SK-N-MC (cell line): ENCODE results near the gene RAB11FIP3.

ENCODE experiments used
- DNase-seq: peaks from one replicate; pipeline ENCODE4 v3.0.0-alpha.2; 2011; ENCODE audit warnings: low read depth, low spot score
- H3K27ac ChIP-seq: fragments of 200-600 bp; sonication (generic); 2 replicates; pipeline ENCODE4 v1.5.1; 2016; ENCODE audit warnings: mixed run types
- H3K36me3 ChIP-seq: fragments of 200-600 bp; sonication (generic); 2 replicates; pipeline ENCODE4 v1.6.1; 2017; ENCODE audit warnings: antibody characterized with exemption, low read length, mixed read lengths; ENCODE audit not compliant: insufficient read depth
- H3K4me3 ChIP-seq: fragments of 200-600 bp; sonication (generic); 2 replicates; pipeline ENCODE4 v1.5.1; 2016
- H3K9ac ChIP-seq: fragments of 200-600 bp; sonication (generic); 2 replicates; pipeline ENCODE4 v1.8.0; 2017; ENCODE audit warnings: mixed run types, mixed read lengths; ENCODE audit not compliant: insufficient read length
- H3K9me3 ChIP-seq: fragments of 200-600 bp; sonication (generic); 2 replicates; pipeline ENCODE4 v1.6.1; 2017; ENCODE audit warnings: low read depth, mild to moderate bottlenecking, antibody characterized with exemption, low read length, moderate library complexity, mixed read lengths
- EZH2 ChIP-seq: fragments of 200-600 bp; sonication (generic); IDR thresholded peaks from one replicate; pipeline ENCODE4 v1.6.1; 2017; ENCODE audit warnings: antibody characterized with exemption
- FOXP2 ChIP-seq: optimal IDR thresholded peaks from 2 replicates; pipeline ENCODE3; 2011; ENCODE audit warnings: mild to moderate bottlenecking, moderate library complexity; ENCODE audit not compliant: insufficient read depth; ENCODE audit errors: extremely low read length, control extremely low read depth
- POLR2AphosphoS5 ChIP-seq: IDR thresholded peaks from 2 replicates; pipeline ENCODE4 v1.6.1; 2012; ENCODE audit warnings: mild to moderate bottlenecking, low read depth, low read length, borderline replicate concordance

The RAB11FIP3 gene

GRCh38 chr16:558298-559020 is 133.0 kb downstream of the RAB11FIP3 start:
- H3K4me3 ChIP-seq: no peak overlapping the region

GRCh38 chr16:559021-559380 is 133.6 kb downstream of the RAB11FIP3 start:
- H3K4me3 ChIP-seq: no peak overlapping the region
- H3K9me3 ChIP-seq: no peaks in the 10 kb centered on the region
- no peaks in the 10 kb centered on the region for H3K36me3 ChIP-seq
- TF ChIP-seq FOXP2: no peak
- no peak for TF ChIP-seq POLR2AphosphoS5
- H3K9ac ChIP-seq: no peak overlapping the region
- DNase-seq: no peak
- H3K27ac ChIP-seq: no peak overlapping the region

More at GRCh38 chr16:558298-559020, 133.0 kb downstream of the RAB11FIP3 start:
- Histone ChIP-seq H3K27ac (no peak overlapping the region), H3K9me3 (no peaks in the 10 kb centered on the region), H3K36me3 (no peaks in the 10 kb centered on the region), H3K9ac (no peak overlapping the region)
- no peak for DNase-seq
- TF ChIP-seq FOXP2 (no peak), POLR2AphosphoS5 (no peak), EZH2 (no peak)

- no peak overlapping the region for H3K4me3 ChIP-seq
- DNase-seq: no peak
- H3K9me3 ChIP-seq: no peaks in the 10 kb centered on the region
- H3K9ac ChIP-seq: no peak overlapping the region
- no peak overlapping the region for H3K27ac ChIP-seq
- peak; percentile 82 for TF ChIP-seq EZH2
- no peak for TF ChIP-seq POLR2AphosphoS5
- no peak for TF ChIP-seq FOXP2
- H3K36me3 ChIP-seq: no peaks in the 10 kb centered on the region
These were observed 134.2 kb downstream of the RAB11FIP3 start for GRCh38 chr16:559411-560203.

DNA sequence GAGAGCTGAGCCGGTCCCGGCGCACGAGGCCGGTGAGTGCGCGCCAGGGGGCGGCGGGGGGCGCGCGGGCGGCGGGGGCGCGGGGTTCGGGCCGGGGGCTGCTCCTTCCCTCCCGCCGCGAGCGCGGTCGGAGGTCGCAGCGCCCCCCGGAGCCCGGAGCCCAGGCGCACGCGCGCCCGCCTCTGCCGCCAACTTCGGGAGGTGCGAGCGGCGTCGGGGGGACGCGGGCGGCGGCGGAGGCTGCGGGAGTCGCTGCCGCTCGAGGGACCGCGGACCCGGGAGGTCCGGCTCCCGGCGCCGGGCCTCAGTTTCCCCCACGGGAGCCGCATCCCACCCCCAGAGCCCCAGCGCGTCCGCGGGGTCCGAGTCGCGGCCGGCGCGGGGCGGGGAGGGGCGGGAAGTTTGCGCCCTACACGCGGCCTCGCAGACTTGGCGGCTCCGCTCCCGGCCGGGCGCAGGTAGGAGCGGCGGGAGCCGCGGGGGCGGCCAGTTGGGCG is 134.8 kb downstream of the RAB11FIP3 start, which contains the start of gene PRR35:
Gene PRR35, plus strand, starts transcription at position 191 of the 497 bp plus-strand sequence. CDS start 2,901 bp downstream, outside the sequence.
- H3K27ac ChIP-seq: no peak within 1 kb of the TSS
- H3K36me3 ChIP-seq: no peaks in the 10 kb centered on the region
- no peaks in the 10 kb centered on the region for H3K9me3 ChIP-seq
- H3K4me3 ChIP-seq: no peak within 1 kb of the TSS
- no peak for DNase-seq
- TF ChIP-seq EZH2 (no peak), POLR2AphosphoS5 (no peak), FOXP2 (no peak)
- no peak within 1 kb of the TSS for H3K9ac ChIP-seq

DNA sequence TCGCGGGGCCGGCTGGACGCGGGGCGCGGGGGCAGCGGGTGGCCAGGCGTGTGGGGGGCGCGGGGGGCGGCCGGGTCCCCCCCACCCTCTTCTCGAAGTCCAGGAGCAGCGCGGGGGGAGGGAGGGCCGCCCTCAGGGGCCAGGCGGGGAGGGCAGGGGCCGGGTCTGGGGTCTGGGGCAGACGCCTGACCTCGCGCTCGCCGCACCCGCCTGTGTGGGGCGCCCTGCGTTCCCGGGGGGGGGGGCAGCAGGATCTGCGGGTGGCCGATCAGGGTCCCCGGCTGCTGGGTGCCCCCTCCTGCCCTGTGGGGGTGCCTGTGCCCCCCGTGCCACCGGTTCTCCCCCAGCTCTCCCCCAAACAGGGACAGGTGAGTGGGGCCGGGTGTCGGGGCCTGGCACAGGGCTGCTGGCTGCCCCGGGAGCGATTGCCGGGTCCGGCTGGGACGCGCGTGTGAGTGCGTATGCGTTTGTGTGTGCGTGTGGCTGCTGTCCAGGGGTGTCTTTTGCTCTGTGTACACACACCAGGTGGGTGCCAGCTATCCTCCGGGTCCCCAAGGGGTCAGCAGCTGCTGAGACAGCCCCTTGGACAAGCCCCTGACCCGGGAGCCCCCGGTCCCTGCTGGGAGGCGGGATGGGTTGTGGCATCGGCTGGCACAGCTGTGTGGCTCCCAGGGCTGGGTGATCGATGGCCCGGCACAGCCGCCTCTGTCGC is 135.4 kb downstream of the RAB11FIP3 start:
- TF ChIP-seq POLR2AphosphoS5: no peak
- TF ChIP-seq EZH2: peak; percentile 66
- TF ChIP-seq FOXP2: no peak
- no peak for DNase-seq
- H3K27ac ChIP-seq: no peak overlapping the region
- H3K4me3 ChIP-seq: no peak overlapping the region
- no peak overlapping the region for H3K9ac ChIP-seq
- no peaks in the 10 kb centered on the region for H3K36me3 ChIP-seq
- H3K9me3 ChIP-seq: no peaks in the 10 kb centered on the region

GRCh38 chr16:561413-561794 is 136.0 kb downstream of the RAB11FIP3 start:
- Histone ChIP-seq H3K4me3 (no peak overlapping the region), H3K9ac (no peak overlapping the region), H3K27ac (no peak overlapping the region), H3K36me3 (no peaks in the 10 kb centered on the region), H3K9me3 (no peaks in the 10 kb centered on the region)
- TF ChIP-seq POLR2AphosphoS5 (no peak), FOXP2 (no peak), EZH2 (no peak)
- DNase-seq: no peak

GRCh38 chr16:561957-562938 is 136.8 kb downstream of the RAB11FIP3 start:
- DNase-seq: no peak
- no peak for TF ChIP-seq FOXP2
- no peak for TF ChIP-seq POLR2AphosphoS5
- no peak for TF ChIP-seq EZH2
- H3K4me3 ChIP-seq: no peak overlapping the region
- H3K9ac ChIP-seq: no peak overlapping the region
- H3K36me3 ChIP-seq: no peaks in the 10 kb centered on the region
- H3K9me3 ChIP-seq: no peaks in the 10 kb centered on the region
- no peak overlapping the region for H3K27ac ChIP-seq
